A549 treated with dexamethasone at 1 μM for 4 hours (cell line): ENCODE results near the gene SPCS1. TPM values are rescaled to one million over a fixed set of nuclear protein-coding genes. Genes with fewer than 3 reads are reported as not detected.

Source experiments
- total RNA-seq: library from RNA; stranded (reverse); fragments of 200-300 nt; extraction: Qiagen RNA extraction; gene quantifications from 5 replicates; pipeline ENCODE4 v1.2.3, GENCODE V29; 2022

The SPCS1 gene
- 160 to 177 TPM (median 167 TPM) in 5 replicates for total RNA-seq

DNA sequence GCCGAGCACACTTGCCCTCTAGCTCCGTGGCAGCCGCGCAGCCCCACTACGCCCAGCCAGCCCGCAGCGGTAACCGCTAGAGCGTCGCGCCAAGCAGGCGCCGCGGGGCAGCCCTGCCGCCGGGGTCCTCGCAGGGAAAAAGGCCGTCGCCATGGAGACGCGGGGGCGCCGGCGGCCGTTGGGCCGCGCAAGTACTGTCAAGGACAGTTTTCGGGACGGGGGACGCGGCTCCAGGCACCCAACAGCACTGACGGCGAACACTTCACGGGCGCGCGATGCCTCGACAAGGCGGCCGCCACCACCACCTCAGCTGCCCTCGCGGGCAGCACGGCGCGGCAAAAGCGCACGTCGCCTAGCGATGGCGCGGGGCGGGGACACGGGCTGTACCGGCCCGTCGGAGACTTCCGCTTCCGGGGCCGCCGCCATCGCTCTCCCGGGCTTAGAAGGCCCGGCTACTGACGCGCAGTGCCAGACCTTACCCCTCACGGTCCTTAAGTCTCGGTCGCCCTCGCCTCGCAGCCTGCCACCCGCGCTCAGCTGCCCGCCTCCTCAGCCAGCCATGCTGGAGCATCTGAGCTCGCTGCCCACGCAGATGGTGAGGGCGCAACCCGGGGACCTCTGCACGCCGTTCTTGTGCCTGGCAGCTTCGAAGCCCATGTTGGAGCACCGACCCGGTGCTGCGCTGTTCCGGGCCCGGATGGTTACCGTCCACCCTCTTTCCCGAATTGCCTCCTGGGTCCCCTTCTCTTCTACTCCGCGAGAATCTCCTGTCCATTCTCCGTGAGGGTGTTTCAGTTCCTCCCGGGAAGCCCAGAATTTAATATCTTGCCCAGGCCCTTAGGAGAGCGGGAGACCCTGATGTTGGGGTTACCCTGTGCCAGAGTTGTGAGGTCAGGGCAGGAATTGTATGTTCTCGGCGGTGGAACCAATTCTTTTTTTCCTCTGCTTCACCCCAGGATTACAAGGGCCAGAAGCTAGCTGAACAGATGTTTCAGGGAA, at the start of gene SPCS1, which contains the start of gene GLT8D1:
TSS of gene SPCS1 (plus strand) at position 419 of the 999 bp plus-strand sequence. CDS start at position 560, 141 bp downstream.
TSS of gene GLT8D1 (minus strand) at position 104 of the 999 bp plus-strand sequence. CDS start 5,331 bp downstream, outside the sequence.

DNA sequence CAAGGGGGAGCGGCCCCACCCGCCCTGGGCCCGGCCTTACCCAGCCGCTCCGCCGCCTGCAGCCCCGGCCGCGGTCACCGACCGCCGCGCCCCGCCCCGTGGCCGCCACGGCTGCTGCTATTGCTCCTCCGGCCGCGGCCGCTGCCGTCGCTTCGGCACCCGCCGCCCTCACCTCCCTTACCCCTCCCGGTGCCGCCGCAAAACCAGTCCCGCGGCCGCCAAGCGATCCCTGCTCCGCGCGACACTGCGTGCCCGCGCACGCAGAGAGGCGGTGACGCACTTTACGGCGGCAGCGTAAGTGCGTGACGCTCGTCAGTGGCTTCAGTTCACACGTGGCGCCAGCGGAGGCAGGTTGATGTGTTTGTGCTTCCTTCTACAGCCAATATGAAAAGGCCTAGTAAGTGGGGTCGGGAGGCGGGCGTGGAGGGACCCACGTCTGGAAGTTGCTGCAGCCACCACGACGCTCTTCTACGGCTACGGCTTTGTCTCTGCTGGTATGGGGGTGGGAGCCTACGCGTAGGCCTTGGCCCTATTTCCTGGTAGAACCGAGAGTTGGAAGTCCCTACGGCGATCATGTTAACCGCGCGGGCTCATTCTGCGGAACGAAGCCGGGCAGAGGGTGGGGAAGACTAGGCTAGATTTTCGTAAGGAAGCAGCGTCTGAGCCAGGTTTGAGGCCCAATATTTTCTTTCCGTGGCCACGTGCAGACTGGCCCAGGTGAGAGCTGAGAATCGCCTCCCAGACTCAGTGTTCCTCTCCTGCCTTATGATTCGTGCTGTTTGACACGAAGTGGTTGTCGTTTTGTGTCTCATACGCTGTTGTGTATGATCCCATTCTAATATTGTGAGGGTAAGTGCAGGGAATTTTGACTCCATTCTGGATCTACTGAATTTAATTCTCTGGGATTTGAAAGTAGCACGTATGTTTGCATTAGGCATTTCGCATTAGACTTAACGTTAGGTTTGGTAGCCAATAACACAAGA, 19.9 kb upstream of the SPCS1 start, which contains the start of the genes GNL3 and PBRM1:
TSS of gene GNL3 (plus strand) at position 324 of the 983 bp plus-strand sequence. CDS start at position 385, 61 bp downstream.
TSS of gene PBRM1 (minus strand) at position 205 of the 983 bp plus-strand sequence.

Other genes starting within 250 kb of the SPCS1 start
- gene STAB1, start 210.8 kb upstream of the SPCS1 start, total RNA-seq, result 0.09 to 0.17 TPM (median 0.13 TPM) in 4 of 5 replicates, not detected in the other
- gene NT5DC2, start 172.2 kb upstream of the SPCS1 start, total RNA-seq, result 82.0 to 105 TPM (median 98.6 TPM) in 5 replicates
- gene UQCC5, start 169.5 kb upstream of the SPCS1 start, total RNA-seq, result 47.1 to 85.1 TPM (median 48.4 TPM) in 5 replicates
- gene PBRM1, start 20.2 kb upstream of the SPCS1 start, total RNA-seq, result 9.8 to 19.7 TPM (median 16.7 TPM) in 5 replicates
- gene GNL3, start 20.1 kb upstream of the SPCS1 start, total RNA-seq, result 90.0 to 134 TPM (median 91.6 TPM) in 5 replicates
- gene GLT8D1, start 315 bp upstream of the SPCS1 start, total RNA-seq, result 35.8 to 41.4 TPM (median 38.7 TPM) in 5 replicates
- 10.9 to 15.0 TPM (median 14.0 TPM) in 5 replicates for gene NEK4, start 64.8 kb downstream of the SPCS1 start, total RNA-seq
- gene ITIH1, start 71.5 kb downstream of the SPCS1 start, total RNA-seq, result 0.06 TPM in 1 of 5 replicates, not detected in the others
- gene ITIH3, start 88.7 kb downstream of the SPCS1 start, total RNA-seq, result 0.08 to 0.37 TPM (median 0.15 TPM) in 5 replicates
- gene ITIH4, start 124.6 kb downstream of the SPCS1 start, total RNA-seq, result 0.25 to 1.0 TPM (median 0.63 TPM) in 5 replicates
- gene MUSTN1, start 128.9 kb downstream of the SPCS1 start, total RNA-seq, result 0.14 to 0.31 TPM (median 0.16 TPM) in 4 of 5 replicates, not detected in the other
- gene STIMATE, start 191.4 kb downstream of the SPCS1 start, total RNA-seq, result 7.3 to 9.2 TPM (median 8.8 TPM) in 5 replicates